Endothelial cell of umbilical vein (primary cell): ENCODE results near the gene CCDC157. TPM values are rescaled to one million over a fixed set of nuclear protein-coding genes. Genes with fewer than 3 reads are reported as not detected.
A peak's percentile ranks its signal among the peaks of the same experiment; 100 is the strongest.

Source experiments
- BruUV-seq: library from RNA; stranded (reverse); fragments of 400-500 nt; replicated peaks from 2 replicates; lab custom pipeline; 2021; lab: Mats Ljungman, UMichigan
- CTCF ChIA-PET: fragments of 300-600, 350-600 bp; sonication (Branson Sonifier 250); formaldehyde crosslinking; loops from one replicate; lab custom pipeline; 2021; ENCODE audit warnings: antibody characterized with exemption, inconsistent platforms; lab: Charles Lee
- POLR2A ChIA-PET: fragments of 300-600, 350-600 bp; sonication (Branson Sonifier 250); formaldehyde crosslinking; loops from one replicate; lab custom pipeline; 2021; ENCODE audit warnings: antibody characterized with exemption, inconsistent platforms; lab: Charles Lee
- DNase-seq: peaks from one replicate; pipeline ENCODE4 v3.0.0-alpha.2; 2011; ENCODE audit warnings: low read depth, low spot score
- FAIRE-seq: peaks from 2 replicates; lab custom pipeline; 2011; peaks lifted over from hg19 to GRCh38; lab: Jason Lieb, UNC
- H2AFZ ChIP-seq: 2 replicates; pipeline ENCODE4 v1.6.0; 2012; ENCODE audit warnings: low read depth, low read length, control low read depth, inconsistent platforms
- H3K27ac ChIP-seq: 2 replicates; pipeline ENCODE4 v1.5.1; 2011; ENCODE audit warnings: low read depth, mild to moderate bottlenecking, control low read depth, low read length, moderate library complexity; ENCODE audit not compliant: insufficient read depth
- H3K27me3 ChIP-seq, 2 experiments: 2 replicates each; pipeline versions ENCODE4 v1.6.0 to v1.6.1; 2011; ENCODE audit warnings: low read length in 2 of 2, mixed read lengths in 1 of 2; ENCODE audit not compliant: control insufficient read depth in 2 of 2, insufficient read depth in 2 of 2
- H3K36me3 ChIP-seq, 2 experiments: 2 replicates in 1 of 2; 3 replicates in 1 of 2; pipeline ENCODE4 v1.5.1; 2011; ENCODE audit warnings: low read length in 2 of 2, mild to moderate bottlenecking in 1 of 2, moderate library complexity in 1 of 2; ENCODE audit not compliant: control insufficient read depth in 2 of 2, insufficient read depth in 2 of 2; ENCODE audit errors: extremely low read depth in 1 of 2
- H3K4me1 ChIP-seq: 3 replicates; pipeline ENCODE4 v1.5.1; 2011; ENCODE audit warnings: mild to moderate bottlenecking, low read length; ENCODE audit not compliant: control insufficient read depth, insufficient read depth; ENCODE audit errors: extremely low read depth
- H3K4me2 ChIP-seq: 2 replicates; pipeline ENCODE4 v1.6.1; 2011; ENCODE audit warnings: low read length, control low read depth, mixed read lengths; ENCODE audit not compliant: insufficient read depth
- H3K4me3 ChIP-seq, 3 experiments: fragments of 200-600 bp in 1 of 3; sonication (generic), shearing (Covaris generic) in 1 of 3; replicated peaks in 1 of 3; 2 replicates each; pipeline ENCODE4 v1.5.1; 2011 to 2016; ENCODE audit warnings: control low read depth in 3 of 3, low read length in 3 of 3, mild to moderate bottlenecking in 2 of 3, inconsistent platforms in 1 of 3, low read depth in 1 of 3, moderate library complexity in 1 of 3; ENCODE audit not compliant: insufficient read depth in 1 of 3
- H3K79me2 ChIP-seq: 2 replicates; pipeline ENCODE4 v1.6.0; 2012; ENCODE audit warnings: low read length, inconsistent platforms; ENCODE audit not compliant: control insufficient read depth, insufficient read depth
- H3K9ac ChIP-seq: replicated peaks from 2 replicates; pipeline ENCODE3; 2011; ENCODE audit warnings: low read length, control low read depth; ENCODE audit not compliant: insufficient read depth; ENCODE audit errors: extremely low read depth
- H3K9me1 ChIP-seq: replicated peaks from 3 replicates; pipeline ENCODE4 v1.6.0; 2011; ENCODE audit warnings: mild to moderate bottlenecking, low read length; ENCODE audit not compliant: control insufficient read depth, insufficient read depth; ENCODE audit errors: extremely low read depth
- H3K9me3 ChIP-seq: replicated peaks from 2 replicates; pipeline ENCODE4 v1.5.1; 2012; ENCODE audit warnings: low read length, inconsistent platforms; ENCODE audit not compliant: control insufficient read depth, insufficient read depth
- H4K20me1 ChIP-seq: replicated peaks from 2 replicates; pipeline ENCODE3; 2011; ENCODE audit warnings: mild to moderate bottlenecking, low read length; ENCODE audit not compliant: control insufficient read depth, insufficient read depth; ENCODE audit errors: extremely low read depth
- EZH2 ChIP-seq: IDR thresholded peaks from 2 replicates; pipeline ENCODE4 v1.6.1; 2012; ENCODE audit warnings: borderline replicate concordance, low read depth, mild to moderate bottlenecking, moderate library complexity, low read length, inconsistent platforms; ENCODE audit not compliant: severe bottlenecking
- FOS ChIP-seq: IDR thresholded peaks from 2 replicates; pipeline ENCODE4 v1.6.1; 2011; ENCODE audit warnings: mild to moderate bottlenecking, low read length, moderate library complexity, borderline replicate concordance; ENCODE audit not compliant: insufficient read depth
- GATA2 ChIP-seq: IDR thresholded peaks from 2 replicates; pipeline ENCODE4 v1.7.0; 2011; ENCODE audit warnings: low read depth, mild to moderate bottlenecking, moderate library complexity, mixed read lengths, low read length; ENCODE audit not compliant: insufficient read length, insufficient read depth
- JUN ChIP-seq: IDR thresholded peaks from 2 replicates; pipeline ENCODE4 v1.6.1; 2011; ENCODE audit warnings: borderline replicate concordance, low read depth; ENCODE audit not compliant: insufficient read length, insufficient read depth
- MYC ChIP-seq: IDR thresholded peaks from one replicate; pipeline ENCODE4 v1.6.1; 2011; ENCODE audit warnings: mild to moderate bottlenecking, low read depth, low read length
- POLR2A ChIP-seq: IDR thresholded peaks from 2 replicates; pipeline ENCODE4 v1.6.1; 2012; ENCODE audit warnings: low read depth, mild to moderate bottlenecking, control low read depth, low read length
- POLR2AphosphoS5 ChIP-seq: IDR thresholded peaks from 2 replicates; pipeline ENCODE4 v1.6.1; 2012; ENCODE audit warnings: low read depth, mild to moderate bottlenecking, control low read depth, low read length, moderate library complexity; ENCODE audit not compliant: insufficient read depth
- dilution Hi-C: fragments of 300-500 bp; cut with MboI; formaldehyde crosslinking; loops from one replicate; pipeline ENCODE4 v1.15.0; 2019; ENCODE audit warnings: low sequenced_read_pairs; ENCODE audit not compliant: extremely low pct_ligation_motif_present
- intact Hi-C: fragments of 100-400 bp; cut with micrococcal nuclease; formaldehyde crosslinking; loops from one replicate; pipeline ENCODE4 v1.10.0; 2022
- polyA plus RNA-seq, 4 experiments: library from polyadenylated mRNA; depleted of rRNA in 3 of 4; stranded (reverse) in 3 of 4; unstranded in 1 of 4; fragments of >200 nt; gene quantifications; 2 replicates each; pipeline versions ENCODE4 v1.2.1 to v1.2.3, GENCODE V29; 2011 to 2012; ENCODE audit warnings: missing spikeins in 1 of 4
- total RNA-seq: library from RNA; stranded (reverse); gene quantifications from 2 replicates; pipeline ENCODE4 v1.2.3, GENCODE V29; 2021
- TF ChIP-seq, protein P1 (sequence below), 2 donors: IDR thresholded peaks; 1 replicate in 1 of 2; 2 replicates in 1 of 2; pipeline ENCODE4 v1.5.1; 2011; ENCODE audit warnings: low read length in 2 of 2, mild to moderate bottlenecking in 2 of 2, moderate library complexity in 2 of 2, control low read depth in 1 of 2, inconsistent platforms in 1 of 2, low read depth in 1 of 2; ENCODE audit not compliant: insufficient read depth in 1 of 2; ENCODE audit errors: extremely low read depth in 1 of 2
- TF ChIP-seq, protein P2 (sequence below): IDR thresholded peaks from 2 replicates; pipeline ENCODE4 v1.6.1; 2011; ENCODE audit not compliant: insufficient read depth, insufficient read length

The CCDC157 gene
- total and polyA plus RNA-seq, 2 donors (not counting 3 experiments of a cell fraction or from before 2014, with no cell fraction given): 2.1 to 3.1 TPM

DNA sequence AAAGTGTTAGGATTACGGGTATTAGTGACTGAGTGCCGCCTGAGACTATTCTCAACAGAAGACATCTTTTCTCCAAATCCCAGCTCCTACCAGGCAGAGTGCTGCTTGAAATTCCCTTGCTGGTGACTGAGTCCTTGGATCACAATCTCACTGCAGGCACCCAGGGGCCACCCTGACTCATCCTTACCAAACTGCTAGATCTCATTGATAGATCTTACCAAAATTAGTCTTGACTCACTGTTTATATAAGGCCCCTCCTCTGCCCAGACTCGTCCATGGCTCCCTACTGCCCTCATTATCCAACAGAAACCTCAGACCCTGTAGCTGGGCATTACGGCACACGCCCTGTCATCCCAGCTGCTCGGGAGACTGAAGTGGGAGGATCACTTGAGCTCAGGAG is 44.8 kb upstream of the CCDC157 start:
- Histone ChIP-seq H4K20me1 (no peaks in the 10 kb centered on the region), H3K9me1 (no peaks in the 10 kb centered on the region), H3K36me3 (no peaks in the 10 kb centered on the region), H3K9me3 (no peaks in the 10 kb centered on the region), H3K79me2 (no peaks in the 10 kb centered on the region), H3K27me3 (no peaks in the 10 kb centered on the region), H3K4me3 (no peak overlapping the region), H3K27ac (no peak overlapping the region), H3K9ac (no peak overlapping the region), H3K4me2 (no peak overlapping the region), H2AFZ (no peak overlapping the region), H3K4me1 (no peaks in the 10 kb centered on the region)
- ChIA-PET POLR2A (interaction anchor here (0.6 kb wide), 1 partner anchor 31 kb away, joined by 6 read pairs; no protein-coding TSS in a partner anchor), CTCF (interaction anchor here (1.1 to 2.2 kb wide), 2 partner anchors 10 to 23 kb away, joined by 4 to 12 read pairs; partner anchors contain the start of gene CASTOR1)
- dilution Hi-C loops (no loop called here), intact Hi-C loops (no loop called here)
- FAIRE-seq (no peak), DNase-seq (no peak)
- BruUV-seq: no TSS peak
- TF ChIP-seq GATA2 (peak; percentile 13), MYC (no peak)

DNA sequence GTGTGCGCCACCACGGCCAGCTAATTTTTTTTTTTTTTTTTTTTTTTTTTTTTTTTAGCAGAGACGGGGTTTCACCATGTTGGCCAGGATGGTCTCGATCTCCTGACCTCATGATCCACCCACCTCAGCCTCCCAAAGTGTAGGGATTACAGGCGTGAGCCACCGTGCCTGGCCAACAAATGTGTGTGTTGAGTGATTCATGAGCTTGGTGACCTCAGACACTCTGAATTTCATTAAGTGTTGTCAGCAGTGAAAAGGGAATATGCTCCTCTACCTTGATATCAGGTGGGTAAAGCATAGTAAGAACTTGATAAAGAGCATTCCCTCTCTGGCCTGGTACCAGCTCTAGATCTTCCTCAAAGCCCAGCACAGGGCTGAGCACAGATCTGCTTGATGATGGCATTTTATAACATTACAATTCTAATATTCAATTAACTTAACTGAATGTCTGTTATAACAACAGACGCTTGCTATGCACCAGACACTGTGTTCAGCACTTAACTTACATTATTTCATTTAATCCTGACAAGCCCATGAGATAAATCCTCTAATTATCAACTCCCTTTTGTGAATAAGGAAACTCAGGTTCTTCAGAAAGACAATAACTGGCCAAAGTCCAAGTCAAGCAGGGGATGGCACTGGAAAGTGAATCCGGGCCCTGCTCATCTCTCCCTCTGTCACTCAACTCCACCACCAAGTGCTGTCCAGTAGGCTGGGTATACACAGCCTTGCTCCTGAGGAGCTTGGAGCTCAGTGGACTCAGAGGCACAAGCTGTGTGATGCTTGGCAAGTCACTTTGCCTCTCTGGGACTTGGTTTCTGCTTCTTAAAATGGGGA is 43.1 kb upstream of the CCDC157 start:
- no peaks in the 10 kb centered on the region for H3K79me2 ChIP-seq
- no peak overlapping the region for H3K9ac ChIP-seq
- POLR2A ChIA-PET: no interaction called here
- BruUV-seq: no TSS peak
- no peak overlapping the region for H3K4me3 ChIP-seq
- no peaks in the 10 kb centered on the region for H3K4me1 ChIP-seq
- intact Hi-C loops: no loop called here
- H2AFZ ChIP-seq: no peak overlapping the region
- no peaks in the 10 kb centered on the region for H4K20me1 ChIP-seq
- TF ChIP-seq POLR2A (no peak), JUN (no peak), GATA2 (no peak), MYC (no peak), FOS (no peak), POLR2AphosphoS5 (no peak), EZH2 (no peak)
- TF ChIP-seq, protein P1, sequence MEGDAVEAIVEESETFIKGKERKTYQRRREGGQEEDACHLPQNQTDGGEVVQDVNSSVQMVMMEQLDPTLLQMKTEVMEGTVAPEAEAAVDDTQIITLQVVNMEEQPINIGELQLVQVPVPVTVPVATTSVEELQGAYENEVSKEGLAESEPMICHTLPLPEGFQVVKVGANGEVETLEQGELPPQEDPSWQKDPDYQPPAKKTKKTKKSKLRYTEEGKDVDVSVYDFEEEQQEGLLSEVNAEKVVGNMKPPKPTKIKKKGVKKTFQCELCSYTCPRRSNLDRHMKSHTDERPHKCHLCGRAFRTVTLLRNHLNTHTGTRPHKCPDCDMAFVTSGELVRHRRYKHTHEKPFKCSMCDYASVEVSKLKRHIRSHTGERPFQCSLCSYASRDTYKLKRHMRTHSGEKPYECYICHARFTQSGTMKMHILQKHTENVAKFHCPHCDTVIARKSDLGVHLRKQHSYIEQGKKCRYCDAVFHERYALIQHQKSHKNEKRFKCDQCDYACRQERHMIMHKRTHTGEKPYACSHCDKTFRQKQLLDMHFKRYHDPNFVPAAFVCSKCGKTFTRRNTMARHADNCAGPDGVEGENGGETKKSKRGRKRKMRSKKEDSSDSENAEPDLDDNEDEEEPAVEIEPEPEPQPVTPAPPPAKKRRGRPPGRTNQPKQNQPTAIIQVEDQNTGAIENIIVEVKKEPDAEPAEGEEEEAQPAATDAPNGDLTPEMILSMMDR (IDR thresholded peaks at IDR 0.05; ENCODE audit: extremely low read depth in 1 of 2, insufficient read depth in 1 of 2, low read depth in 1 of 2, low read length in 2 of 2): no peak
- TF ChIP-seq, protein P2, sequence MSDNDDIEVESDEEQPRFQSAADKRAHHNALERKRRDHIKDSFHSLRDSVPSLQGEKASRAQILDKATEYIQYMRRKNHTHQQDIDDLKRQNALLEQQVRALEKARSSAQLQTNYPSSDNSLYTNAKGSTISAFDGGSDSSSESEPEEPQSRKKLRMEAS: no peak
- H3K9me1 ChIP-seq: no peaks in the 10 kb centered on the region
- H3K27ac ChIP-seq: no peak overlapping the region
- no peak overlapping the region for H3K4me2 ChIP-seq
- no peaks in the 10 kb centered on the region for H3K27me3 ChIP-seq
- DNase-seq (no peak), FAIRE-seq (no peak)
- dilution Hi-C loops: no loop called here
- no peaks in the 10 kb centered on the region for H3K36me3 ChIP-seq
- H3K9me3 ChIP-seq: no peaks in the 10 kb centered on the region
- CTCF ChIA-PET: interaction anchor here (0.7 to 2.5 kb wide), 3 partner anchors 23 to 52 kb away, joined by 4 to 9 read pairs (median 4); no protein-coding TSS in a partner anchor
